Activated CD8-positive, alpha-beta T cell treated with anti-CD3 and anti-CD28 coated beads for 36 hours (primary cell): Measurements from ENCODE around the gene IL37. TPM values are rescaled to one million over a fixed set of nuclear protein-coding genes. Genes with fewer than 3 reads are reported as not detected.

ENCODE experiments used
- ATAC-seq: fragments of 200-7000 bp; cut with Tn5 transposase; one replicate; pipeline ENCODE4 v1.10.0; 2021; ENCODE audit warnings: mild to moderate bottlenecking, moderate library complexity
- CTCF ChIA-PET: fragments of 350-600 bp; sonication (Branson Sonifier 250); formaldehyde crosslinking; loops from one replicate; lab custom pipeline; 2021; ENCODE audit warnings: antibody characterized with exemption; lab: Charles Lee
- POLR2A ChIA-PET: fragments of 350-600 bp; sonication (Branson Sonifier 250); formaldehyde crosslinking; loops from one replicate; lab custom pipeline; 2021; ENCODE audit warnings: antibody characterized with exemption; lab: Charles Lee
- DNase-seq: peaks from one replicate; pipeline ENCODE4 v3.0.0-alpha.2; 2020
- H3K27ac Mint-ChIP-seq: one replicate; pipeline ENCODE4 v1.8.0; 2021; ENCODE audit warnings: mild to moderate bottlenecking, mixed read lengths
- H3K27me3 Mint-ChIP-seq: one replicate; pipeline ENCODE4 v1.8.0; 2021; ENCODE audit warnings: mixed read lengths
- H3K36me3 Mint-ChIP-seq: one replicate; pipeline ENCODE4 v1.8.0; 2021; ENCODE audit warnings: low read depth, mixed read lengths
- H3K4me1 Mint-ChIP-seq: one replicate; pipeline ENCODE4 v1.8.0; 2021; ENCODE audit warnings: low read depth, mixed read lengths
- H3K4me3 Mint-ChIP-seq: one replicate; pipeline ENCODE4 v1.8.0; 2021; ENCODE audit warnings: mild to moderate bottlenecking, moderate library complexity, mixed read lengths
- H3K9me3 Mint-ChIP-seq: one replicate; pipeline ENCODE4 v1.8.0; 2021; ENCODE audit warnings: mixed read lengths
- intact Hi-C: fragments of 100-400 bp; cut with micrococcal nuclease; formaldehyde crosslinking; loops from one replicate; pipeline ENCODE4 v1.10.0; 2022
- total RNA-seq, 2 experiments: library from RNA; stranded (reverse); gene quantifications; one replicate each; pipeline ENCODE4 v1.2.3, GENCODE V29; 2021
- TF ChIP-seq, protein P1 (sequence below): fragments of 200-600 bp; IDR thresholded peaks from one replicate; pipeline ENCODE4 v1.8.0; 2022; ENCODE audit warnings: antibody characterized with exemption, mild to moderate bottlenecking

The IL37 gene
- total RNA-seq, 2 experiments from 2014 or later = not detected

GRCh38 chr2:112918256-112918655, 7.3 kb downstream of the IL37 start:
- Mint-ChIP-seq H3K36me3 (no peaks in the 10 kb centered on the region), H3K4me3 (no peak overlapping the region), H3K27me3 (no peaks in the 10 kb centered on the region), H3K4me1 (peaks cover 36% of the 10 kb centered on the region), H3K27ac (no peak overlapping the region), H3K9me3 (no peaks in the 10 kb centered on the region)
- ChIA-PET POLR2A (interaction anchor here (0.5 kb wide), 1 partner anchor 67 kb away, joined by 3 read pairs; no protein-coding TSS in a partner anchor), CTCF (interaction anchor here (0.8 to 4.9 kb wide), 6 partner anchors 18 to 169 kb away, joined by 3 to 24 read pairs (median 4); no protein-coding TSS in a partner anchor)
- ATAC-seq (no peak), DNase-seq (no peak)
- intact Hi-C loops = no loop called here
- TF ChIP-seq, protein P1, sequence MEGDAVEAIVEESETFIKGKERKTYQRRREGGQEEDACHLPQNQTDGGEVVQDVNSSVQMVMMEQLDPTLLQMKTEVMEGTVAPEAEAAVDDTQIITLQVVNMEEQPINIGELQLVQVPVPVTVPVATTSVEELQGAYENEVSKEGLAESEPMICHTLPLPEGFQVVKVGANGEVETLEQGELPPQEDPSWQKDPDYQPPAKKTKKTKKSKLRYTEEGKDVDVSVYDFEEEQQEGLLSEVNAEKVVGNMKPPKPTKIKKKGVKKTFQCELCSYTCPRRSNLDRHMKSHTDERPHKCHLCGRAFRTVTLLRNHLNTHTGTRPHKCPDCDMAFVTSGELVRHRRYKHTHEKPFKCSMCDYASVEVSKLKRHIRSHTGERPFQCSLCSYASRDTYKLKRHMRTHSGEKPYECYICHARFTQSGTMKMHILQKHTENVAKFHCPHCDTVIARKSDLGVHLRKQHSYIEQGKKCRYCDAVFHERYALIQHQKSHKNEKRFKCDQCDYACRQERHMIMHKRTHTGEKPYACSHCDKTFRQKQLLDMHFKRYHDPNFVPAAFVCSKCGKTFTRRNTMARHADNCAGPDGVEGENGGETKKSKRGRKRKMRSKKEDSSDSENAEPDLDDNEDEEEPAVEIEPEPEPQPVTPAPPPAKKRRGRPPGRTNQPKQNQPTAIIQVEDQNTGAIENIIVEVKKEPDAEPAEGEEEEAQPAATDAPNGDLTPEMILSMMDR = no peak

- TF ChIP-seq, protein P1 = no peak
- DNase-seq (no peak), ATAC-seq (no peak)
- Mint-ChIP-seq H3K27ac (no peak overlapping the region), H3K4me3 (no peak overlapping the region), H3K4me1 (peaks cover 39% of the 10 kb centered on the region), H3K9me3 (no peaks in the 10 kb centered on the region), H3K27me3 (no peaks in the 10 kb centered on the region), H3K36me3 (no peaks in the 10 kb centered on the region)
- POLR2A ChIA-PET = interaction anchor here (0.6 kb wide), 2 partner anchors 8 to 205 kb away, joined by 3 read pairs; no protein-coding TSS in a partner anchor
- intact Hi-C loops = no loop called here
- CTCF ChIA-PET = interaction anchor here (1.3 to 4.9 kb wide), 4 partner anchors 22 to 169 kb away, joined by 4 to 24 read pairs (median 9); no protein-coding TSS in a partner anchor
Observed at GRCh38 chr2:112919086-112919485, 8.1 kb downstream of the IL37 start.

- Mint-ChIP-seq H3K27me3 (no peaks in the 10 kb centered on the region), H3K27ac (peak overlapping the region; percentile 63), H3K9me3 (no peaks in the 10 kb centered on the region), H3K4me3 (no peak overlapping the region), H3K36me3 (no peaks in the 10 kb centered on the region), H3K4me1 (peaks cover 23% of the 10 kb centered on the region)
- TF ChIP-seq, protein P1 = no peak
- intact Hi-C loops = no loop called here
- ATAC-seq (peak; percentile 63), DNase-seq (peak; percentile 38)
- ChIA-PET CTCF (interaction anchor here (1.0 to 3.1 kb wide), 3 partner anchors 18 to 21 kb away, joined by 3 to 14 read pairs (median 11); no protein-coding TSS in a partner anchor), POLR2A (interaction anchor here (1.0 kb wide), 1 partner anchor 57 kb away, joined by 3 read pairs; the partner anchor contains the start of gene IL36G)
Observed at GRCh38 chr2:112920923-112921532, 10.1 kb downstream of the IL37 start.

GRCh38 chr2:112921982-112922381, 11.0 kb downstream of the IL37 start:
- peaks cover 14% of the 10 kb centered on the region for H3K4me1 Mint-ChIP-seq
- no peaks in the 10 kb centered on the region for H3K36me3 Mint-ChIP-seq
- ATAC-seq (no peak), DNase-seq (no peak)
- intact Hi-C loops = no loop called here
- ChIA-PET CTCF (interaction anchor here (1.7 to 2.1 kb wide), 2 partner anchors 20 to 137 kb away, joined by 4 to 11 read pairs; no protein-coding TSS in a partner anchor), POLR2A (no interaction called here)
- no peak overlapping the region for H3K4me3 Mint-ChIP-seq
- H3K27ac Mint-ChIP-seq = no peak overlapping the region
- TF ChIP-seq, protein P1 = no peak
- no peaks in the 10 kb centered on the region for H3K9me3 Mint-ChIP-seq
- no peaks in the 10 kb centered on the region for H3K27me3 Mint-ChIP-seq
